NOMO-1 treated with dmso at 0.1 percent for 144 hours (cell line): ENCODE measurements around the gene C6orf89.

Experiments used
- DNase-seq: peaks from one replicate; lab custom pipeline; 2025; ENCODE audit not compliant: unreplicated experiment; lab: John Stamatoyannopoulos, UW

C6orf89 gene

DNA sequence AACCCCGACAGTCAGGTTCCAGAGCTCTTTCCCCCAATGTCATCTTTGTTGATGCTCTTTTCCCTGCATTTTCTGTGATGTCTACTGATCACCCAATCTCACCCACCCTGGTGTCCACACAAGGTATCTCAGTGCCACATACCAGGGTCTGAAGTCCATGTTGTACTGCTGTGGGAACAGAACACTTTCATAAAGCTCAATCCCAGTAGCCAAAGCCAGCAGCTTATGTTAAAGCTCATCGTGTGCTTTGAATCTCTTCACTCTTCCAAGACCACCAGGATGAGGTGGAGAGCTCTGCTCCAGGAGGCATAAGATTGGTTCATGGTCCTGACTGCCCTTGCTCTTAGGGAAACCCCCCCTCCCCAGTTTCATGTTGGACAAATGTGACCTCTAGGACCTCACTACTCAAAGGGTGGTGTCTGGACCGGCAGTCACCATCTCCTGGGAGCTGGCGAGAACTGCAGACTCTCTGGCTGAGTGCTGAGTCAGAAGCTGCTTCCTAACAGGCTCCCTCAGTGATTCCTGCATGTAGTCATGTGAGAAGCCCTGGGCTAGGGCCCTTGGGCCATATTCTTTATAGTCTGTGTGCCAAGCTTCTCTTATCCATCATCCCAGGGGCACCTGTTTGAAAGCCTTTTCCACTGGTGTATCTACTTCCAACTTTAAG is 33.1 kb upstream of the C6orf89 start:
- no peak for DNase-seq

DNA sequence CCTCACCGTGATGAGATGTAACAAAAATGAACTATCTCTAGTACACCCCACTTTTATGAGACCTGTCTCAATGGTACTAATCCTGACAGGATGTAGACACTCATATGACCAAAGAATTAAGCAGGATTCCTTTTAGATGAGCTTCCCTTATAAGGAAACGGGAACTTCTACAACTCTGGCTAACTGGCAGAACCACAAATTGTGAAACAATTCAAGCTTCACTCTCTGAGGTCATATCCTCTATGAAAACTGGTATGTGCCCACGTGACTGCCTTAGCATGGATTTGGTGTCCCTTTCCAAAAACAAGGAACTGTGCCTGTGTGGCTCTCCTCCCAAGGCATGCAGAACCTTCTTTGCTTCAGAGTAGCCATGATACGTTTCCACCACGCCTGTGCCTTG is 32.4 kb upstream of the C6orf89 start:
- DNase-seq = peak; percentile 65

DNA sequence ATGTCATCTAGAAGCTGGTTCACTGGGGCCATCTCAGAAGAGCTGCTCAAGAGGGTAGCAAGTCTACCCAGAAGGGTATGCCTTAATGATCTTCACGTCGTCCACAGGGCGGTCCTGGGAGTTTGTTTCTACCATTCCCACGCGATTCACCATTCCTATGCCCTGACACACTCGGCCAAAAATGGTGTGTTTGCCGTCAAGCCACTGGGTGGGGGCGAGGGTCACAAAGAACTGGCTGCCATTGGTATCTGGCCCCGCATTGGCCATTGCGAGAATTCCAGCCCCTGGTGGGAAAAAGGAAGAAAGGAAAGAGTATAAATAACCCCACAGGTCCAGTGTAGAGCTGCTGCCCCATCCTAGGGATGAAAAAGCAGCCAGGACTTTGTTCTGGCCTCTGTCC is 30.0 kb upstream of the C6orf89 start:
- no peak for DNase-seq

DNA sequence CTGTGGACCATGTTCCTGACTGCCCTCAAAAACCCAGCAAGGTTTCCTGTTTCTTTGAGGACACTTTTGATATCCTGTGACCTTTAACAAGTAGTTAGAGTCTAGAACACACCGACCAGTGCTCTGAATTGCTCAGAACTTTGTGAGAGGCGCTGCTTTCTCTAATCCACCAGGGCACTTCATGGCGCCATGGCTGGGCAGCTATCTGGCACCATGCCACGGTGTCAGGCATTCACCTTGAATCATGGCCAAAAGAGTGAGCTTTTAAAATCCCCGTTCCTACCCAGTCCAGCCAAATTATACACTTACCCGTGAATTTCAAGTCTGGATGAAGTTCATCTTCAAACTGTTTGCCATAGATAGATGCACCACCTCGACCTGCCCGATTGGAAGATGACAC is 29.5 kb upstream of the C6orf89 start:
- no peak for DNase-seq

DNA sequence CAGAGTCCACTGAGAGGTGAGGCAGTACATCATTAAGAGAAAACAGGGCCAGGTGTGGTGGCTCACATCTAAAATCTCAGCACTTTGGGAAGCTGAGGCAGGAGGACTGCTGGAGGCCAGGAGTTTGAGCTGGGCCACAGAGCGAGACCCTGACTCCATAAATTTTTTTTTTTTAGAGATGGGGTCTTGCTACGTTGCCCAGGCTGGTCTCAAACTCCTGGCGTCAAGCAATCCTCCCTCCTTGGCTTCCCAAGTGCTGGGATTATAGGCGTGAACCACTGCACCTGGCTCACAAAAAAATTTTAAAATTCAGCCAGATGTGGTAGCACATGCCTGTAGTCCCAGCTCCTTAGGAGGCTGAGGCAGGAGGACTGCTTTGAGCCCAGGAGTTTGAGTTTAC is 28.4 kb upstream of the C6orf89 start:
- DNase-seq = no peak

DNA sequence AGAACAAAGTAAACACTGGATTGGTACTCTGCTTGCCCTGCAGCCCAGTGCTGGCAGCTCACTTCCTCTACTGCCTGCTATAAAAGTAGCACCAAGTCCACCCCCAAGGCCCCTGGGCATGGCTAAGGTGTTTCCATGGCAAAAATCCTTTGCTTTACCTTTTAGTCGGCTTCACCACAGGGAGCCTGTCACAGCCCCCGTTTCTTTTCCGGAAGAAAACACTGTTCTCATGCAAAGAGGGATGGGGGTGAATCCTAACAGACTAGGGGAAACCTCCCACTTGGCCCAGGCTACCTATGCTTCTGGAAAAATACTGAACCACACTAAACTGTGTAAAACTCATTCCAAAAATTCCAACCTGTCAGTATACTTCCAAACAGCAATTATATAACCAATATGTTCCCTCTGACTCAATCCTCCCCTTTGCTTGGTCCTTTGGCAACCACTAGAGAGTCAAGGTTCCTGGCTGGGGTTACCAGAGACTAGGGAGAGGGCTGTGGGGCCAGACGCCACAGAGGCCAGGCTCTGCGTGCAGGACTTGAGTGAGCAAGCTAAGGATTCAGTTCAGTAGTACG is 27.3 kb upstream of the C6orf89 start:
- DNase-seq = no peak

DNA sequence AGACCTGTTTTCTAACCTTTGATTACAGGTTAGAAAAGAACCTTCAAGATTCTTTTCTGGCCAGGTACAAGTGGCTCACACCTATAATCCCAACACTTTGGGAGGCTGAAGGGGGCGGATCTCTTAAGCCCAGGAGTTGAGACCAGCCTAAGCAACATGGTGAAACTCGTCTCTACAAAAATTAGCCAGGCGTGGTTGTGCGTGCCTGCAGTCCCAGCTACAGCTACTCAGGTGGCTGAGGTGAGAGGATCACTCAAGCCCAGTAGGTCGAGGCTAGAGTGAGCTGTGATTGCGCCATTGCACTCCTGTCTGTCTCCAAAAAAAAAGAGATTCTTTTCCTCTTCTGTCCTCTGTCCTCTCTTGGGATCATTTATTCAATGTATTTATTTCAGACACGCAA is 25.6 kb upstream of the C6orf89 start:
- DNase-seq = no peak

DNA sequence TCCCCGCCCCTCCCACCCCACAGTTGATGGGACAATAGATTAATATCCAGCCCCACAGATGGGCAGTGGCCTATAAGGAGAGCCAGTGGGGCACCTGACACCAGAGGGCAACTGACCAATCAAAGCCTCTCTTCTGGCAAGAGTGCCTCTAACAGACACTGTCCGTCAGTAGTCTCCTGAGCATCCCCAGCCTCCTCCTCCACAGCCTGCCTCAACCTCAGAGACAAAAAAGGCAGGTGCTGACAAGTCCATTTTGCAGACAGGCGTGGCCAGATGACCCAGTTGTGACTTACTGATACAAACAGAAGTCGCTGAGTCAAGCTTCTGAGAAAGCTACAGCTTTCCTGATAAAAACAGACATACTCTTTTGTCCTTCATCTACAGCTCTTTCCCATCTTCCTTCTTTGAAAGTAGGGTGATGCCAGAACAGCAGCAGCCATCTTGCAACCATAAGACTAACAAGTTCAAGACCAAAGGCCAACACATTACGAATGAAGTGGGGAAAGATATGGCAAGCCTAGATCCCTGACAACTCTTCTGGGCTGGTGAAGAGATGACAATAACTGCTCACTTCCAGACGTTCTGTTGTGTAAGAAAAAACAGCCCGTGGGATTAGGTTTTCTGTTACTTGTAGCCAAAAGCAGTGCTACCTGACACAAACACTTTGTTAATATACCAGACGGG is 23.4 kb upstream of the C6orf89 start:
- no peak for DNase-seq

DNA sequence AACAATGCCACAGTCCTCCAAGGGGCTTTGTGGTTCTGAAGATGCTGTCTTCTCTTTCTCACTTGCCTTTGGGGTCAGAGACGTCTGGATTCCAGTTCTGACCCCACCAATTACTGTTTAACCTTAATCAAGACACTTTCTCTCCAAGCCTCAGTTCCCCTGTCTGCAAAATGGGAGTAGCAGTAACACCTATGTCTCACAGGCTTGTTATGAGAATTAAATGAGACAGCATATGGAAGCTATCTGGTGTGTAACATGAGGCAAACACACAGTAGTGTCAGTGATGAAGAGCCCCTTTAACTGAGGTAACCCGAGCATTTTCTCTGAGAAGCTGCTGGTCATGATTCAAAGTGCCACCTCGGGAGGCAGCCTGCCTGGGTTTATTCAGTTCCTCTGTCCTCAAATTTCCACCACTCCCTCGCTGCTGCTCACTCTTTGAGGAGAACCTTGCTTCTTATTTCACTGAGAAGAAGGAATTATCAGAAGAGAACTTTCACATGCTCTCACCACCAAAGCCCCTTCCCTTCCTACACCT is 22.8 kb upstream of the C6orf89 start:
- DNase-seq = no peak

DNA sequence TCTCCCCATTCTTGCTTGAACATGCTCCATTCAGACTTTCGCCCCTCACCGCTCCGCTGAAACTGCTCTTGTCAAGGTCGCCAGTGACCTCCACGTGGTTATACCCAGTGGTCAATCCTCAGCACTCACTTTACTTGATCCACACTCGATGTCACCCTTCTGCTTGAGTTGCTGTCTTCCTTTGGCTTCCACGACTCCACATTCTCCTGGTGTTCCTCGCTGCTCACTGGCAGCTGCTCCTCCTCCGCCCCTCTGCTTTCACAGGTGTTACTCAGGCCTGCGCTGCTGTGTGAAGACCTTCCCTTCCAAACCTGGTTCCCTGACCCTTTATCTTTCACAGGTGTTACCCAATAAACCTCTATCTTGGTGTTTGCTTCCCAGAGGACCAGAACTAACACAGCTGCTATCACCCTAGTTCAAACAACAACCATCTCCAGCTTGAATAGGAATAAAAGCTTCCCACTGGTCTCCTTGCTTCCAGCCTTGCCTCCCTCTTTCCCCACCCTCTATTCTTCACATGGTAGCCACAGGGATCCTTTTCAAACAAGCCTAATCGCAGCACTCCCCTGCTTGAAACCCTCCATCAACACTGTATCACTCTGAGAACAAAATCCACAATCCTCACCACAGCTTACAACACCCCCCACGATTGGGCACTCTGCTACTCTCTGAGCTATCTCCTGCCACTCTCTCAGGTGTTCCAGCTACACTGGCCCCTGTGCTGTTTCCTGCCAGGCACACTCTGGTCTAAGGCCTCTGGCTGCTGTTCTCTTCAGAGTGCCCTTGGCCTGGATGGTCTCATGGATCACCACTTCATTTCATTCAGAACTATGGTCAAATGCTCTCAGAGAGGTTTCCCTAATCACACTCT is 21.8 kb upstream of the C6orf89 start:
- no peak for DNase-seq

DNA sequence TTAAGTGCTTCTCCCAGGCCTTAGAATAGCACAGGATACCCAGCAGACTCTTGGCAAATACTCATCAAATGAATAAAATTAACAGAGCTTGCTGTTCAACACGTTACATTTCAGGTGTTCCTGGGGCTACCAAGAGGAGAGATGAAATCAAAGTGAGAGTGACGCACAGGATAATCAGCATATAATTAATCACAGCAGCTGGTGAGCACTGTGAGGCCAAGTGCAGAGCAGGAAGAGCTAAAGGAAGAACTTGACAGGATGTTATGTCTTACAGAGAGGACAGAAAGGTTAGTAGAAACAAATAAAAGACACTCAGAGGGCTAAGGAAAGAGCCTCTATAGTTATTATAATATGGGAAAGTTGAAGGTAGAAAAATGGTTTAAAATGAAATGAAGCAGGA is 19.9 kb upstream of the C6orf89 start:
- no peak for DNase-seq

DNA sequence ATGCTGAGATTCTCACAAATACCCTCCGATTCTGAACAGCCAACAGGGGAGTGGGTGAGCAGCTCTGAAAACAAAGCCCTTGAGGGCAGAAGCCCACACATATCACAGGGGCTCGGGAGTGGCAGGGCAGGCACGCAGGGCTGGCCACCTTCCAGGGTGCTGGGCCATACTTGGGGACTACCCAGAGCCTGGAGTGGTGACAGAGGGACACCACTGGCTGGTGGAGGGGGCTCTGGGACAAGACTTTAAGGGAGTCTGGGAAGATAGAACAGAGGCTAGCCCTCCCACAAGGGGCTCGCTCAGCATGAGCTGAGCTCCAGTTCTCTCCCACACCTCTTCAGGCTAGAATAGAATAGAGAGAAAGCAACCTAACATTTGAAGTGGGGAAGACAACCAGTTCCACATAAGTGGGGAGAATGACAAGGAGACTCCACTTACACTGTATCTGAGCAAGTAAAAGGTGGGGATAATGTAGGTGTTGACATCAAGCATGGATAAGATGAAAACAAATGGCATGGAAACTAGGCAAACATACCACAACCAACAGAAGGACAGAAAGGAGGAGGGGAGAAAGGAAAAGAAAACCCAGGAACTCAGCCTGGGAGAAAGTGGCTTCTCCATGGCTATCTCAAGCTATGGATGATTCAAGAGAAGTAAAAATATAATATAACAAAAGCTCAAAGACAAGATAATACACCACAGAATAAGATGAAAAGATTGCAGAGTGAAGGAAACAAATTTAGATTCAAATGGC is 18.1 kb upstream of the C6orf89 start:
- no peak for DNase-seq

DNA sequence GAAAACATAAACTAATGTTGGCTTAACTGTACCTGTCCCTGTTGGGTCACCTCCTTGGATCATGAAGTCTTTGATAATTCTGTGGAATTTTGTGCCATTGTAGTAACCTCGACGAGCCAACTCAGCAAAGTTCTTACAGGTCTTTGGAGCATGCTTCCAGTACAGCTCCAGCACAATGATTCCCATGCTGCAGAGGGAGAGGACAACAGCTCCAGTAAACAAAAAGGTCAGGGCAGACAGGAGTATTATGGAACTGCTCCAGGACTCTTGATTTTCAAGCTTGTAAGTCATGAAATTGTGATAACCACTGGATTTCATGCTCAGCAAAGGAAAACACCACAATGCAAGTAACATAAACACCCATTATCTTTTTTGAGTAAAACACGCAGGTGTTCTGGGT is 14.1 kb upstream of the C6orf89 start:
- DNase-seq = no peak

DNA sequence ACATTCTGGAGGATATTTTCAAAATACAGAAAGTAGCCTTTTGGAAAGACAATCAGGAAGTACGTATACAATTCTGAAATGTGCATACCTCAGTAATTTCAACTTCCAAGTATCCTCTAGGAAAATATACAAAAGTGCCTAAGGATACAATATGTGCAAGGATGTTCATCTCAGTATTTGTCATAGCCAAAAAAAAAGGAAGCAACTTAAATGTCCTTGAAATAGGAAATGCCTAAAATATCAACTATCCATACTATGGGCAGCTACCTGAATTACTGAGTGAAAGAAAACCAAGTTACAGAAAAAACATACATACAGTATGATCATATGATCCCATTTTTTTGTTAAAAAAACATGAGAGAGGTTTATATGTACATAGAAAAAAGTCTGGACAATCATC is 12.6 kb upstream of the C6orf89 start:
- no peak for DNase-seq

DNA sequence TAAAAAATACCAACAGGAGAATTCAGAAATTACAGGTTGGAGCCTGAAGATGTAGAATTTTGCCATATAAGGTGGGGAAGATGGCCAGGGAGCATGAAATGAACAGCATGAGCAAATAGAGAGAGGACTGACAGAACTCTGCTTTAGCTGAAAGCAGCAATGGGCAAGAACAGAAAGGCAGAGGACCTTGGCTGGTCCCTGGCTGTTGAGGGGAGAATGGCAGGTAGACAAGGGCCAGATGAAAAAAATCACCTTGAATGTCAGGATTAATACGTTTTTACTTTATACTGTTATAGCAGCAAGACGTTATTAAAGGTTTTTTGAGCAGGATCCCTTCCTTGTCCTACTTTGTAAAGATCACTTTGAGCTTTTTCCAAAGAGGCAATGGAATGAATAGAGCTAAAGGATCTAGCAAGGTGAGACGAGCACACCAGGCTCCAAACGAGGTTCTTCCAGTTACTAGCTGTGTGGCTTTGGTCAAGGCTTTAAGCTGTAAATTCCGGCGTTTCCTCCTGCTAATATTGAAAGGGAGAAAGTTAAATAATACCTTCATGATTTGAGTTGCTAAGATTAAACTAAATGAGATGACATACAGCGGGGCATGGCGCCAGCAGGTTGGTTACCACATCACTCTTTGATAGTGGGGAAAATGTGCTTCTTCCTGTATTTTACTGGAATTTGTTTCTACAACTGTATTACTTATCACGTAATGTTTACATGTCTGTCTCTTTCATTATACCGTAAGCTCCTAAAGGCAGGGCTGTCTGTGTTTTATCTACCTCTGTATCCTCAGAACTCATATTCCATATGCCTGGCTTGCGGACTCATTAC is 11.9 kb upstream of the C6orf89 start:
- DNase-seq = no peak

DNA sequence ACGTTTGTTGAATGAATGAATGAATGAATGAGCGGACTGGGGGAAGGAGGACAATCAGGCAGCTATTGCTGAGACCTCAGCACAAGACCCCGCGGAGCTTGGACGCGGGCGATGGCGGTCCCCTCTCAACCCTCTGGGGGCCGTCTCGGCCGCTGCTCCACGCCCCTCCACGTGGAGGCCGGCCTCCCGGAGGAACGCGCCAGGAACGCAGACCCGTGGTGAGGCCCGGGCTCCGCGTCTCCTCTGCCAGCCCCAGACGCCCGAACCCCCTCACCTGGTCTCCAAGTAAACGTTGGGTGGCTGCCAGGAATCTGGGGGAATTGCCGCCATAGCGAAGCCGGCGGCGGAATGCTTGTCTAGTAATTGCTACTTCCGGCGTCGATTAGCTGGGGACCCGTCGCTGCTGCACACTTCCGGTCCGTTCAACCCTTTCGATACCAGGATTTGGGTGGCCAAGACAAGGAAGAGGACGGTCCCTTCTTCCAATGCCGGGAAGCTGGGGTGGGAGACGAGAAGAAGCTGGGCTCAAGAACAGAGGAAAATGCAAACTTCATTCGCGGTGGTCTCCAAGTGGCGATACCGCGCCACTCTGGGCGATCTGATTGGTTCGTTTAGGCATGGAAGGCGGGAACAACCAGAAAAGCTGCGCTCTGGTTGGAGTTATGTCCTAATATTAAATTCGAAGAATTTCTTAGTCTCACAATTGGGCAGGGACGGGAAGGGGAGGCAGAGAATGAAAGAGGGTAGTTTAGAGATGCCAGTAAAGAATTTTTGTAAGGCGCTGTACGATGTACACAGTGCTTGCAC is 11.1 kb upstream of the C6orf89 start, which contains the start of gene PPIL1:
Gene PPIL1 (minus strand): TSS at position 361 of the 807 bp plus-strand sequence. CDS start 31 bp downstream, at position 330.
- peak; percentile 84 for DNase-seq

DNA sequence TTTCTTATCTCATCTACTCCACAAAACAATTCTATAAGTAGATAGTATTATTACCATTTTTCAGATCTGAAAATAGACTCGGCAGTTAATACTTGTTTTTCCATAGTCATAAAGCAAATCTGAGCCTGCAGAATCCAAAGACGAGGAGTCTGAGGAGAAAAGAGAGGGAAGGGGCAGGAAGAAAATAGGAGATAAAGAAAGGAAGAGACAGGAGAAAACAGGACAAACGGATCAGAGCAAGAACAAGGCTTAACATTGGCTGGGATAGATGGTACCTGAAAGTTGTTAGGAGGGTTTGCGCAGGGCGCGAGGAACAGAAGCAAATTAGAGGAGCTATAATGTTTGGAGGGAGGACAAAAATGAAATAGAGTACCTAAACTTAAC is 10.5 kb upstream of the C6orf89 start:
- no peak for DNase-seq

DNA sequence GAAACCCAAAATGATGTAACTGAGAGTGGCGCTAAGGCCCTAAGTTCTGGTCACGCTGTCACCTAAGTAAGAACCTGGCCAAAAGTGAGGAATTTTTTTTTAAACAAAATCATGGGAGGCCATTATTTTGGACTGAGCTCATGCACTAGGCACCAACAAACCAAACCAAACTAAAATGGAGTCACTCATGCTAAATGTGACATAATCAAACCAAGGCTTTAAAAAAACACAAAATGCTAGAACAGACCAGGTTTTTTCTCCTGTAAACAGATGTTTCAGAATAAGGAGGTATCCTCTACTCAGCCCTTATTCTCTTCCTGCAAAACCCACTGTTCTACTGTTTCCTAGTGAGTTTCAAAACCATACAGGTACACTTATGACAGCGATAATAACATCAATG is 1.1 kb upstream of the C6orf89 start:
- DNase-seq = no peak
